GM18508 (cell line): Measurements from ENCODE around the gene AKAP10.
"Not testable (repeated sequence)": the region's sequence is repeated elsewhere in the genome, so short reads cannot be mapped to it uniquely, and the experiment has no call there.

ENCODE experiments used
- ATAC-seq: cut with Tn5 transposase; IDR thresholded peaks from one replicate; pipeline ENCODE4 v1.9.1; 2021; ENCODE audit warnings: moderate number of reproducible peaks; ENCODE audit not compliant: insufficient read depth, unreplicated experiment

The AKAP10 gene

DNA sequence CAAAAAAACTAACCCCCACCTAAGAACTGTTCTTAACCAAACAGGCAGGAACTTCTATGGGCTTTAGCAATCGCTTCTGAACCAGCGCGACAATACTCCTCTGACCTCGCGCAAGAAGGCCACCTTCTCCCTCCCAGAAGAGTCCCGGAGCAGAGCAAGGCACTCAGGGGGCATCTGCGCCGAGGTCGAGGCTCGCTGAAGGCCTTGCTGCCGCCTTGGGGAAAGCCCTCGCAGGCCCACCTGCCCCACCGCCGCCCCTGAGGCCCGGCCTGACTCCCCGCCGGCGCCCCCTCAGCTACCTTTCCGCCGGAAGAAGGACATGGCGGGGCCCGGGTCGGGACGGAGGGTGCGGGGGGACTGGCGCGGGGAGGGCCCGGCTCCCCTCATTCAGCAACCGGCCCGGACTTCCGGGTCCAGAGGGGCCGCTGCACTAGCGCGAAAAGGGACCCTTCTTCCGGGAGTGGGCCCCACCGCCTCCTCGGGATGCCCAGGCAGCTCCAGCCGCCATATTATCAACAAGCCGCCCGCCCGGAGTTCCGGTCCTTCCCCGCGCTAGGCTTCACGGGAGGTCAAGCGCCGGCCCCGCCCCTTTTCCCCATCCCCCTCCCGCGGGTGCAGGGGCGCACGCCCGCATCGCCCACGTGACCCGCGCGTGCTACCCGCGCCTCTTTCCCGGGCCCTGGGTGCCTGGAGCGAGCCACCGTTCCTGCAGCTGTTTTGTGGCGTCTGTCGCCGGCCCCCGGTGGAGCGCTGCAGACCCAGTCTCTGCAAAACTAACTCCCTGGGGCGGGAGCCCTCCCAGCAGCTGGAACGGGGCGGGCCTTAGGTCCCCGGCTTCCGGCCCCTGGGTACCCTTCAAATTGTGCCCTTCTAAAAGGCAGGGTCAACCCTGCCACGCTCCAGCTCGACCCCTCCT lies at the start of gene AKAP10:
Gene AKAP10 (minus strand): TSS at position 536 of the 916 bp plus-strand sequence. CDS start 149 bp downstream, at position 387.
- ATAC-seq: peak; percentile 53

DNA sequence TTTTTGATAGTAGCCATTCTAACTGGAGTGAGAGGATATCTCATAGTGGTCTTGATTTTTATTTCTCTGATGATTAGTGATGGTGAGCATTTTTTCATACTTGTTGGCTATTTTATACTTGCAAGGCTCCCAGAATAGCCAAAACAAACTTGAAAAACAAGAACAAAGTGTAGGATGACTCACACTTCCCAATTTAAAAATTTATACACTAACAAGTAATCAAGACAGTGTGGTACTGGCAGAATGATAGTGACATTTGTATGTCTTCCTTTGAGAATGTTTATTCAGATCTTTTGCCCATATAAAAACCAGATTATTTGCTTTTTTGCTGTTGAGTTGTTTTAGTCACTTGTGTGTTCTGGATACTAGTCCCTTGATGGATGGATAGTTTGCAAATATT lies 49.3 kb upstream of the AKAP10 start:
- ATAC-seq: no peak

DNA sequence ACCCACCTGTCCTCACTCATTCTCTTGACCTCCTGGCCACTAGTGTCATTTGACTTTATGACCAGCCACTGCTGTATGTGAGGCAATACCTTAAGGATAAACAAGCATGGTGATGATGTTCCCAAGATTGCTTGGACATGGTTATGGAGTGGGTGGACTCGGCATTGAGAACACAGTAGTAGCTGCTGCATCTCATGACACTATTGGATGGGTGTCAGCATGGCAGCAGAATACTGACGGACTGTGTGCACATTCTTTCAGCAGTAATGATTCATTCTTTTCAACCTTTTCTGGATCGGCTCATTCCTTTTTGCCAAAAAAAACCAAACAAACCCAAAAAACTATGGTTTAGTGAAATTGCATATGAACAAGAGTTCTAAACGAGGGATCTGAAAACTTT lies 45.1 kb upstream of the AKAP10 start:
- no peak for ATAC-seq

GRCh38 chr17:20016475-20016992 lies 38.9 kb upstream of the AKAP10 start:
- ATAC-seq: not testable (repeated sequence)

DNA sequence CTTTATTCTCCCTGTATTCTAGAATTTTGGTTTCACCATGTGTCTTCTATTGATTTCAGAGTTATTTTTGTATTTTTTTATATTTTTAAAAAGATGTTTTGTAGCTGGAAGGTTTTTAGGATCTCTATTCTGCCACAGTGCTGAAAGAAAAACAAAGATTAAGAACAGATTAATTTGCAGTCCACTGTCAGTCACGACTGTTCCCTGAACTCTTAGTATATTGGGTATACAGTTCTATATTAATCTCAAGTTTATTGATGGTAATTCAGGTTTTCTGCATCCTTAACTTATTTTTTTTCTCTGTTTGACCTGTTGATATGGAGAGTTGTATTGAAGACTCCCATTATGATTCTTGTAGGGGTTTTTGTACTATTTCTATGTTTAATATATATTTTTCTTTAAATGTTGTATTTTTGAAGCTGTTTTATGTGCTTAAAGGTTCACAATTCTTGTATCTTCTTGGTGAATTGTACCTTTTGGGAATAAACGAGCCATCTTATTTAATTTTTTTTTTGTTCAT lies 34.4 kb upstream of the AKAP10 start:
- no peak for ATAC-seq

DNA sequence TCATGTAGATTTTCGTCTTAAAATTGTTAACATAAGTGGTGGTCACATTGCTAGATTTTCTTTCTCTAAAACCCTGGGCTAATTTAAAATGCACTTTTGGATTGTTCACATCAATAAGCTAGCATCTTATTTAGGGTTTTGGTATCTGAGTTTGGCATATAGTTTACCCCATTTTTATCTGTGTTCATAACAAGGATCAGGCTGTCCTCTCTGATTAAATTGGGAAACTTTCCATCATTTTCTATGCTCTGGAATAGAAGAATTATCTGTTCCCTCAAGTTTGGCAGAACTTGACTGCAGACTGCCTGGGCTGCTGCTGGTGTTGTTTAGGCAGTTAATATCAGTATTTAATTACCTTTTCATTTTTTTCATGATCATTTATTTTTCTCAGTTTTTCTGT lies 33.3 kb upstream of the AKAP10 start:
- ATAC-seq: no peak

GRCh38 chr17:20010099-20010863 lies 32.7 kb upstream of the AKAP10 start:
- ATAC-seq: no peak

- ATAC-seq: peak; percentile 67
These were observed 31.9 kb upstream of the AKAP10 start, which contains the start of gene SPECC1 for GRCh38 chr17:20009302-20010098. Gene SPECC1, plus strand, starts transcription at chr17:20009359. Its CDS starts 87,293 bp downstream, at chr17:20096652.

DNA sequence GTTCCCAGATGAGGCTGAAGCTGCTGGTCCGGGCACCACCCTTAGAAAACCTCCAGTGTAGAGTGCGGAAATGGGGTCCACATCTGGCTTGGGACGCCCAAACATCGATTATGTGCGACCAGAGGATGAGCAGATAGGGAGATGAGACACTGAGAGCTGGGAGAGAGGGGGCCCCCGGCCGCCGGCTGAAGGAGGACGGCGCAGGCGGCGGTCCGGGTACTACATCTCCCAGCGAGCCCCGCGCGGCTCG lies 31.3 kb upstream of the AKAP10 start:
- no peak for ATAC-seq

DNA sequence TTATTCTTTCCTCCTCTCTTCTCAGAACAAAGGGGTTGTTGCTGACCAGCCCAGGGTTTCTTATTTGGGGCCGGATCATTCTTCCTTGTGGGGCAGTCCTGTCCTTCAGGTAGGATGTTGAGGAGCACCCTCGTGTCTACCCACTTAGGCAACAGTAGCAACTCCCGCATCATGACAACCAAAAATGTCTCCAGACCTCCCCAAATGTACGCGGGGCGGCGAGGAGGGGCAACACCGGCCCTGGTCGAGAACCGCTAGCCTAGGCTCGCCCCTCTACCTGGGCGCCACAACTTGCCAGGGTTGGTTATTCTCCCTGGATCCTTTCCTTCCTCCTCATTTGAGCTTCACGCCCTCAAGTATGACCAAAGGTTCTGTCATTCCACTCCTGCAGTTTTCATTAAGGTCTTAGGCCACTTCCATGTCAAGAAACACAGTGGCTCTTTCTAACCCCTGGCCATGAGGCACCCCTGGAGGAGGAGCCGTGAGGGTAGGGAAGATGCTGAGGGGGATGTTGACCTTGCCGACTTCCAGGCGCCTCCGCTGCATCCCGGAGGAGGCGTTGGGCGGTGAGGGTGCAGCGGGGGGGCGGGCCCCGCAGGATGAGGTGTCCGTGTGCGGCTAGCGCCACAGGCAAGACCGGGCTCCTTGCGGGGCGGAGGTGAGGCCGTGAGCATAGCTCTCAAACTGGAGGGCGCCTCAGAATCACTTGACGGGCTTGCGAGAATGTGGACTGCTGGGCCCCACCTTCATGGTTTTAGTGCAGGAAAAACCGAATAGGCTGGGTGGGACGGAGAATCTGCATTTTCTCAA lies 30.8 kb upstream of the AKAP10 start:
- ATAC-seq: no peak

- ATAC-seq: no peak
These were observed 18.9 kb upstream of the AKAP10 start for GRCh38 chr17:19996502-19996901.

DNA sequence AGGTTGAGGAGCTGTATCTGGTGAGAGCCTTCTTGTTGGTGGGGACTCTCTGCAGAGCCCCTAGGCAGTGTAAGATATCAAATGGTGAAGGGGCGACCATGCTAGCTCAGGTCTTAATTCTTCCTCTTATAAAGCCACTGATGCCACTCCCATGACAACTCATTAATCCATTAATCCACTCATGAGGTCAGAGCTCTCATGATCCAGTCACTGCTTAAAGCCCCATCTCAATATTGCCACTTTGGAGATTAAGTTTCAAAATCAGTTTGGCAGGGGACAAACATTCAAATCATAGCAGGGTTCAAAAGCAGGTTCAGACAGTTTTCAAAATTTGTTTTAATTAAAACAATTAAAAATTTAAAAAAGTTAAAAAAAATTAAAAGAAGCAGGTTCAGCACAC lies 18.5 kb upstream of the AKAP10 start:
- no peak for ATAC-seq

DNA sequence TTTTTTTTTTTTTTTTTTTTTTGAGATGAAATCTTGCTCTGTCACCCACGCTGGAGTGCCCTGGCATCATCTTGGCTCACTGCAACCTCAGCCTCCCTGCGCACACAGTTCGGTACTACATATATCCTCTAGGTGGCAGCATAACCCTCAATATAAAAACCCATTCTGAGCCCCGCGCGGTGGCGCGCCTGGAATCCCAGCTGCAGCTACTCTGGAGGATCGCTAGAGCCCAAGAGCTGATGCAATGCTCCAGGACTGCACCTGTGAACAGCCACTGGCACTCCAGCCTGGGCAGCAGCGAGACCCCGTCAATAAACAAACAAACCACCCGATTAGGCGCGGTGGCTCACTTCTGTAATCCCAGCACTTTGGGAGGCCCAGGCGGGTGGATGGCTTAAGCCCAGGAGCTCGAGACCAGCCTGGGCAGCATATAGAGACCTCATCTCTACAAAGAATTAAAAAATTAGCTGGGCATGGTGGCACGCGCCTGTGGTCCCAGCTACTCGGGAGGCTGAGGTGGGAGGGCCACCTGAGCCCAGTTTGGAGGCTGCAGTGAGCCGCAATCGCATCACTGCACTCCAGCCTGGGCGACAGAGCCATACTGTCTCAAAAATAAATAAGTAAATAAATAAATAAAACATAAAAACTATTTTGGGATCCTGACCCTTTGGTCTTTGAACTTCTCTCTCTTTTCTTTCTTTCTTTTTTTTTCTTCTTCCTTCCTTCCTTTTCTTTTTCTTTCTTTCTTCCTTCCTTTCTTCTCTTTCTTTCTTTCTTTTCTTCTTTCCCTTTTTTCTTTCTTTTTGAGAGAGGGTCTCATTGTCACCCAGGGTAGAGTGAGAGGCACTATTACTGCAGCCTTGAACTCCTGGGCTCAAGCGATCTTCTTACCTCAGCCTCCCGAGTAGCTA lies 15.4 kb upstream of the AKAP10 start:
- ATAC-seq: no peak

DNA sequence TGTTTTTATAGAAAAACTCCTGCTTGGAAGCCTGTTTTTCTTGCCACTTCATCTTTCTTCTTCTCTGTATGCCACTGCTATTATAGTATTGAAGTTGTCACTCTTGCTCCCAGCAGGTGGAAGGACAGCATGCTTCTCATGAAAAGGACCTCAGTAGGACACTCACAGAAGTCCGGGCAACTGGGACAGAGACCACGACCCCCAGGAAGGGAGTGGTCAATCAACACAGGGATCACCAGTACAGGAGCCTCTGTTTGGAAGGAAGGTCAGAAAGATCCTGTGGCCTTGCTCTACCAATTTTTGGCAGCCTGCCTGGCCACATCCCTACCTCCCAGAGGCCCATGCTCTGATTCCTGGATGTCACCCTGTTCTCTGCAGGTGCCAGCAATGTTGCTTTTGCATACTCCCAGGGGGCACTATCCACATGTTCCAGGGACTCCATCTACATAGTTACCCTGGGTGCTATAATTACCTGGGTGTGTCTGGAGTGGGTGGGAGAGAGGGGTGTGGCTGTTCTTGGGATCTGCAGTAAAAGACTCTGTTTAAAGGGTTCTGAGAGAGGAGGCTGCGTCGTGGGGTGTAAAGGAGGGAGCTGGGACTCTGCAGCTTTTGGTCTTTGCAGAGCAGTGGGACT lies 13.7 kb upstream of the AKAP10 start:
- no peak for ATAC-seq

DNA sequence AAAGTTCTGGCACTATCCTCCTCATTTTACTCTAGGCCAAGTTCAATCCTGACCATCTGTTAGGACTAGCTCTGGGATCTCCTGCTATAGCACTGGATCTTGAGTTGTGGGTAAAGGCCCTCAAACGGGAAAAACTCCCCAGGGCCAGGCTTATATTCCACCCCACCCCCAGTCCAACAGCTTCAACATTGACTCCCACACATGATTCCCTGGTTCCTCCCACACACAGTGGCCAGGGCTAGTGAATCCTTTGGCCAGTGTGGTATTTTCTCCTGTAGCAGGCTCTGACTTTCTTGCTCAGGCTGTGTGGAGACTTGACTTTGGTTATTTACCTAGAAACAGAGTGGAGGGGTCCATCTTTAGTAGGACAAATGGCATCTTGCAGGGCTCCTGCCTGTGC lies 10.3 kb upstream of the AKAP10 start:
- ATAC-seq: no peak

- ATAC-seq: no peak
These were observed 9.6 kb upstream of the AKAP10 start for GRCh38 chr17:19986941-19987861.
